GM12874 (cell line): ENCODE data around the gene SV2B.

Experiments used
- CTCF ChIP-seq: IDR thresholded peaks from 2 replicates; pipeline ENCODE4 v1.5.1; 2011; ENCODE audit warnings: low read depth, mild to moderate bottlenecking, control low read depth, low read length, moderate library complexity; ENCODE audit not compliant: insufficient read depth

SV2B gene

GRCh38 chr15:91129436-91129835, 29.4 kb downstream of the SV2B start:
- no peak for TF ChIP-seq CTCF

- no peak for TF ChIP-seq CTCF
Observed at GRCh38 chr15:91132079-91132478, 32.0 kb downstream of the SV2B start.

DNA sequence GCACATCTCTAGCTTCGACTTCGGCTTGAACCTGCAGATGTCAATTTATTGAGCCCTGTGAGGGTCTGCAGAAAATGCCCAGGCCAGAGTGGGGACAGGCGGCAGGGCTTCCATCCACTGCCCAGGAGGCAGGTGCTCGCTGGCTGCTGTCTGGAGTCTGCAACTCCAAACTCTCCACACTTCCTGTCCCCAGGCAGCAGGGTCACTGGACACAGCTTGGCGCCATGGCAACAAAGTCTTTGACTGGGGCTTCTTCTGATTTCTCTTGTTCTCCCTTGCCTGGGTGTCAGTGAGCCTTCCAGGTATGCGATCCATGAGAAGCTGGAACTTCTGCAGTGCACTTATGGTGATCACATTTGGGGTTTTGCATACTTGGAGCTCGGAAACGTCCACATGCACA, 33.5 kb downstream of the SV2B start:
- TF ChIP-seq CTCF: no peak

DNA sequence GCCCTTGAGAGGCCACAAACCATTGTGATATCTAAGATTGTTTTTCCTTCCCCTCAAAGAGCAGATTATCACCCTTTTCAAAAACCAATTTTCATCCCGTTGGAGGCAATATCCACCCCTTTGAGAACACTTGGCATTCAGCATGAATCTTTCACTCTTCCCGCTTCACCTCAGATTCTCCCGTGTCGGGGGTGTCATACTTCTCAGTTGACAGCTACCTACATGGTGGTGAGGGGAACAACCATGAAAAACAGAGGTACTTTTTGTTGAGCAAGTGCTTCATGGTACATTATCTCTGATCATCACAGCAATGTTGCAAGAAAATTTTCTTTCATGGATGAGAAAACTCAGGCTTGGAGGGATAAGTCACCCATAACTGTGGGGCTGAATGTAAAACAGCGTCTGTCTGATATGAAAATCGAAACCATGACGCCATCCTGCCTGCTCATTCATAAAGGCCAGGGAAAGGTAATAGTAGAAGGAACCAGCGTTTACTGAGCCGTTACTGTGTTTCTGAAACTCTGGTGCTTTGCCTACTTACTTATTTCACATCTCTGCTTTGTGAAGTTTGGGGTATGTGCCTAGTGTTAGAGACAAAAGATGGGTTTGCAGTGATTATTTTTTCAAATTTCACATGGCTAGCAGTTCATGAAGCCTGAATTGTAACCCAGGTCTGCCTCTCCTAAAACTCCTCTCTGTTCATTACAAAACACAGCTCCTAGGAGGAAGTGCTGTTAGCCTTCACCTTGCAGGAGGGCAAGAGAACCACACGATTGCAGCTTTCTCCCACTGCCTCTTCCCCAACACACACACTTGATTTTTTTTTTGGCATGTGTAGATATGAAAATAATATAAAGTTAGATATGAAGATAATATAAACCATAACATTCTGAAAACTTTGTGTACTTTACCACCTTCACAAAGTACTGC, 35.4 kb downstream of the SV2B start:
- no peak for TF ChIP-seq CTCF

DNA sequence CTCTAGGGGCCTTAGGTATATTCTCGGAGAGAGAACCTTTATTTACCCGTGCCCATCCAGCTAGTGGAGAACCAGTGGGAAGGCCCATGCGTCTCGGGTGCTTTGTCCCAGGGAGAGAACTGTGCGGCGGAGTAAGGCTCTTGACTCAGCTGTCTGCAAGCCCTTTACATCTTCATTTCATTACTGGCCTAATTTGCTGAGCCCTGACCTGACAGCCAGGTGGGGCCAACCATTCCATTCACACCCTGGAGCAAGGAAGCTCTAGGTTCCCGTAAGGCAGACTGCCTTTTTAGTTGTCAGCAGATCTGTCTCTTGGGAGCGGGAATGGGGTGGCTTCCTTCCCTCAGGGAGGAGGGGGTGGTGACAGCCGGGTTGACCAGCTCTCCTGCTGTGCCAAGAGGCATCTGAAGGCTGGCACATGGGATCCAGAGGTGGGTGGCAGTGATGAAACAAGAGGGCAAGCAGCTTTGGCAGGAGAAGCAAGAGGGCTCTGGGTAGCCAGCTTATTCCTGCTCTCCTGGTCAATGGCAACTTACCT, 36.4 kb downstream of the SV2B start:
- no peak for TF ChIP-seq CTCF

GRCh38 chr15:91140601-91141000, 40.5 kb downstream of the SV2B start:
- no peak for TF ChIP-seq CTCF

DNA sequence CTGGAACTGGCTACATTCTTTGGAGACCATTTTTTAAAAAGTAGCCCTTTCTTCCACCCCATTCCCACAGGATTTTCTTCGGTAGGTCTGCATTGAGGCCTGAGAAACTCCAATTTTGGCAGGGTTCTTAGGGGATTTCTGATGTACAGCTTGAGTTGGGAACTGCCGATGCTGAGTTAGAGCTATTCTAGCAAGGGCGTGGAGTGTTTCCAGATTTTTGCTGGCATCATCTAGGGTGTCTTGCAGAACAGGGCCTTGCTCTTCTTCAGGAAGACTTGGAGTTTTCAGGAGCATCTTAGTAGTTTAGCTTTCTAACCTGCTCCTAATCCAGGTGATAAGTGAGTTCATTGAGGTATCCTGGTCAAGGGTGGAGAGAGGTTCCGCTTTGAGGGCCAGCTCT, 41.0 kb downstream of the SV2B start:
- TF ChIP-seq CTCF: no peak
